Heart left ventricle (tissue), 16 donors: Measurements from ENCODE around the gene EFR3B. TPM values are rescaled to one million over a fixed set of nuclear protein-coding genes. Genes with fewer than 3 reads are reported as not detected.

ENCODE experiments used
- ATAC-seq, 4 donors: fragments of 200-7000 bp; cut with Tn5 transposase; one replicate each; pipeline ENCODE4 v1.9.1; 2020 to 2022; ENCODE audit warnings: moderate library complexity in 4 of 4, mild to moderate bottlenecking in 3 of 4, moderate number of reproducible peaks in 1 of 4
- DNase-seq, 5 donors: peaks; one replicate each; pipeline ENCODE4 v3.0.0-alpha.2; 2020
- H3K27ac ChIP-seq, 12 donors: fragments of 200-600 bp; sonication (generic) in 4 of 12; one replicate each; pipeline versions ENCODE4 v1.5.0 to v1.8.0; 2016 to 2022; ENCODE audit warnings: mild to moderate bottlenecking in 2 of 12
- H3K27me3 ChIP-seq, 9 donors: fragments of 200-600 bp; sonication (generic) in 2 of 9; one replicate each; pipeline versions ENCODE4 v1.5.1 to v1.8.0; 2016 to 2022; ENCODE audit warnings: mild to moderate bottlenecking in 3 of 9
- H3K36me3 ChIP-seq, 9 donors: fragments of 200-600 bp; sonication (generic) in 2 of 9; one replicate each; pipeline versions ENCODE4 v1.5.0 to v1.8.0; 2018 to 2022; ENCODE audit warnings: mild to moderate bottlenecking in 2 of 9
- H3K4me1 ChIP-seq, 12 donors: fragments of 200-600 bp; sonication (generic) in 4 of 12; one replicate each; pipeline versions ENCODE4 v1.5.0 to v1.8.0; 2016 to 2022; ENCODE audit warnings: mild to moderate bottlenecking in 3 of 12
- H3K4me3 ChIP-seq, 12 donors: fragments of 200-600 bp; sonication (generic) in 4 of 12; one replicate each; pipeline versions ENCODE4 v1.5.0 to v1.8.0; 2017 to 2022; ENCODE audit warnings: mild to moderate bottlenecking in 9 of 12, moderate library complexity in 4 of 12
- H3K9me3 ChIP-seq, 12 donors: fragments of 200-600 bp; sonication (generic) in 4 of 12; one replicate each; pipeline versions ENCODE4 v1.5.0 to v1.8.0; 2016 to 2022; ENCODE audit warnings: mild to moderate bottlenecking in 1 of 12
- POLR2A ChIP-seq, 2 donors: fragments of 450-650 bp; IDR thresholded peaks; one replicate each; pipeline ENCODE4 v1.6.1; 2017; ENCODE audit warnings: antibody characterized with exemption in 2 of 2, mild to moderate bottlenecking in 2 of 2, moderate library complexity in 2 of 2
- WGBS, 4 donors: extraction: QIAGEN DNeasy Blood & Tissue Kit in 2 of 4; methylation state at CpG; one replicate each; pipeline versions ENCODE4 v1.1.5 to v1.1.7; 2013 to 2018; 5-methylcytosine and 5-hydroxymethylcytosine counted together
- intact Hi-C, 10 donors: fragments of 100-400 bp; cut with DNase I; formaldehyde crosslinking; loops; one replicate each; pipeline versions ENCODE4 v1.11.1 to v1.14.2; 2022
- polyA plus RNA-seq, 2 donors: library from polyadenylated mRNA; stranded (reverse); fragments of 200-250 nt; gene quantifications; one replicate each; pipeline ENCODE4 v1.2.3, GENCODE V29; 2013
- total RNA-seq, 9 donors: library from RNA; depleted of rRNA in 2 of 9; stranded (reverse); fragments of >200 nt in 2 of 9; fragmentation: NEBNext Ultra II Directional in 3 of 9; extraction: Animal tissue kit (Norgen Biotek cat#: 25700) in 3 of 9; gene quantifications; one replicate each; pipeline versions ENCODE4 v1.1.0 to v1.2.4, GENCODE V29; 2016 to 2023
- TF ChIP-seq, protein P1 (sequence below), 12 donors: fragments of 200-600 bp; sonication (generic) in 4 of 12; IDR thresholded peaks; one replicate each; pipeline versions ENCODE4 v1.5.0 to v1.8.0; 2018 to 2022; ENCODE audit warnings: antibody characterized with exemption in 12 of 12, mild to moderate bottlenecking in 5 of 12
- donor health status: ischemic (EF 13 %, LVEDD 7.1; RV severe dilation, severe dysfunction).
- donor health status: healthy with polysubstance abuse.
- donor health status: DM: no; HTN: yes; CAD: no.
- donor health status: DM: no; HTN: no; CAD: no.
- donor health status: ischemic (EF 25% LVEDD 6.9; RV normal size, moderate dysfunction).
- donor health status: ischemic (EF 25% LVEDD 5.7; RV mildly dilated, moderate dysfunction).
- donor health status: healthy.
- donor health status: DM: yes; HTN: yes; CAD: no.
- donor health status: ischemic (EF 35%, LVEDD 5.7; RV mildly dilated, moderate dysfunction).
- donor health status: nonischemic (EF 11% LVEDD 7.7; RV severe dilation, severe dysfunction).
- donor health status: DM: yes; HTN: yes; CAD: no.
- donor health status: PGD.
- donor health status: ischemic (EF 29% LVEDD 5.4; RV normal size, mild dysfunction).
- donor health status: nonischemic (EF 23%, LVEDD 6.1; RV moderate dilation, normal function).

EFR3B gene
- total and polyA plus RNA-seq, 11 donors = 1.7 to 13.8 (median 5.5) TPM

DNA sequence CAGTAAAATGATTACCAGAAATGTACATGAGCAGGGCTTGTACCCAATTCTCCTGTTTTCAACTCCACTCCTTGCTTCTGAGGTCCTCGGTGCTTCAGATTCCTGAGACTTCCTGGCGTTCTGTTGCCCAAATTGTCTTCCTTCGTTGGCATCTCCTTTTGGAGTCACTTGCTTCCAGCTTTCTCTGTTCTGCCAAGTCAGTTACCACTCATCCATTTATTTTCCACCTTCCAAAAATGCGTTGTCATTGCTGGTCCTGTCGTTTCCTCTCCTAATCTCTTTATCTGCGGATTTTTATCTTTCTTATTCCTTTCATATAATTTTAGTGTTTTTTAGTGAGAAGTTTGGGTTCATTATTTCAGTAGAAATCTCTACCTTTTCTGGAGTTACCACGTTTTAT is 18.5 kb upstream of the EFR3B start:
- Histone ChIP-seq H3K4me1 (peaks cover 0 to 5% (median 0%) of the 10 kb centered on the region in 12 donors), H3K36me3 (no peaks in the 10 kb centered on the region), H3K27me3 (no peaks in the 10 kb centered on the region), H3K4me3 (no peak overlapping the region), H3K9me3 (no peaks in the 10 kb centered on the region), H3K27ac (no peak overlapping the region)
- no peak for TF ChIP-seq POLR2A (IDR thresholded peaks at IDR 0.05)
- TF ChIP-seq, protein P1, sequence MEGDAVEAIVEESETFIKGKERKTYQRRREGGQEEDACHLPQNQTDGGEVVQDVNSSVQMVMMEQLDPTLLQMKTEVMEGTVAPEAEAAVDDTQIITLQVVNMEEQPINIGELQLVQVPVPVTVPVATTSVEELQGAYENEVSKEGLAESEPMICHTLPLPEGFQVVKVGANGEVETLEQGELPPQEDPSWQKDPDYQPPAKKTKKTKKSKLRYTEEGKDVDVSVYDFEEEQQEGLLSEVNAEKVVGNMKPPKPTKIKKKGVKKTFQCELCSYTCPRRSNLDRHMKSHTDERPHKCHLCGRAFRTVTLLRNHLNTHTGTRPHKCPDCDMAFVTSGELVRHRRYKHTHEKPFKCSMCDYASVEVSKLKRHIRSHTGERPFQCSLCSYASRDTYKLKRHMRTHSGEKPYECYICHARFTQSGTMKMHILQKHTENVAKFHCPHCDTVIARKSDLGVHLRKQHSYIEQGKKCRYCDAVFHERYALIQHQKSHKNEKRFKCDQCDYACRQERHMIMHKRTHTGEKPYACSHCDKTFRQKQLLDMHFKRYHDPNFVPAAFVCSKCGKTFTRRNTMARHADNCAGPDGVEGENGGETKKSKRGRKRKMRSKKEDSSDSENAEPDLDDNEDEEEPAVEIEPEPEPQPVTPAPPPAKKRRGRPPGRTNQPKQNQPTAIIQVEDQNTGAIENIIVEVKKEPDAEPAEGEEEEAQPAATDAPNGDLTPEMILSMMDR (IDR thresholded peaks at IDR 0.05) = no peak
- WGBS, 4 donors = 68 to 76% (median 73%) methylated on average over 7 of the region's 7 CpGs
- ATAC-seq (no peak), DNase-seq (no peak)
- intact Hi-C loops = no loop called here

DNA sequence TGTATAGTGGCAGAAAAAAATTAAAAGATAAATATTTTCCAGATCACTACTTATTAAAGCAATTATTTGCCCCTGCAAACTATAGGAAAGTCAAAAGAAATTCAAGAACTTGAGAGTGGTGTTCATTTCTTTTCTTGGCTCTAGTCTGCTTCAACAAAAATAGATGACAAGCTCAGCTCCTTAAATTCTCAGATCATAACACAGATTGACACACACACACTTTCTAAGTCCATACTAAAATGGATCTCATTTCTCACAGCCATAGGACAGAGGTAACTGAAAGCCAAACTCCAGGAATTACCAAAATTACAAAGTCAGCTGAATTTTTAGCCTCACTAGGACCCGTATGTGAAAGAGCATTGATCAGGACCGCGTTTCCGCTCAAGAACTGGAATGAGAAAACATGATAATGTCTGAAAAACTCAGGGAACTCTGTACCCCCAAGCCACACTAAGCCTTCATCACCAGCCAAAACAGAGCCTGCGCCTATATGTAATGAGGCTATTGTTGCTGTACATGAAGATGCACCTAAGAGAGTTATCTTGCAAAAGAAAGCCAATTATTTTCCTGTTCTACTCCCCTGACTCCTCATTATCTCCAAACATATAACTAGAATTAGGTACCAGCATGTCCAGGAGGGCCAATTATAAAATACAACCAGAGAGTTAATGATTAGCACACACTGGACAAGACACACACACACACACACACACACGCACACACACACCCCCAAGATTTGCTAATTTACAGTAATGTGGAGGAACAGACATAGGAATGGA is 16.5 kb upstream of the EFR3B start:
- Histone ChIP-seq H3K27ac (no peak overlapping the region), H3K4me1 (peaks cover 0 to 5% (median 0%) of the 10 kb centered on the region in 12 donors), H3K4me3 (no peak overlapping the region), H3K36me3 (no peaks in the 10 kb centered on the region), H3K9me3 (no peaks in the 10 kb centered on the region), H3K27me3 (no peaks in the 10 kb centered on the region)
- intact Hi-C loops = no loop called here
- TF ChIP-seq, protein P1 (IDR thresholded peaks at IDR 0.05) = no peak
- TF ChIP-seq POLR2A (IDR thresholded peaks at IDR 0.05) = no peak
- WGBS, 4 donors = 86 to 91% (median 88%) methylated on average over 6 of the region's 6 CpGs
- no peak for ATAC-seq
- DNase-seq = no peak

DNA sequence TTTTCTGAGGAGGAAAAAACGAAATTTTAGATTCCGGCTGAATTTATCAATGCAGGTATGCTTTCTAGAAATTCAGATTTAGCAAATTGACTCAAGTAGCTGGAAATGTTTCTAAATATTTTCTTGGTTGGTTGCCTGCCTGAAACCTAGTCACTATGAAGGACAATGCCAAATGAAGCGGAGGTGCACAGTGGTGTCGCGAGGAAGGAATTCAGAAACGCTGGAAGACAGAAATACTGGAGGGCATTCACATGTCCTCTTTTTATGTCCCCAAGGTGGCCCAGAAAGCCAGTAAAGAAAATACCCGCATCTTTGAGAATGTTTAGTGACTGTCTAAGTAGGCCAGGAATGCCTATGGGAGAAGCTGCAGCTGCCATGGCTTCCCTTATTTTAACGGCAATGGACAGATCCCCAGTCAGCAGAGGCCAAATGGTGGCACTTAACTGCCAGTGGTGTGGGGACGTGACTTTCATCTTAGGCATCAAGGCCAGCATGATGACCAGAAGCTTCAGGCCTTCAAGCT is 15.8 kb upstream of the EFR3B start:
- intact Hi-C loops = no loop called here
- Histone ChIP-seq H3K4me3 (no peak overlapping the region), H3K36me3 (no peaks in the 10 kb centered on the region), H3K4me1 (peaks cover 0 to 8% (median 0%) of the 10 kb centered on the region in 12 donors), H3K27ac (no peak overlapping the region), H3K9me3 (no peaks in the 10 kb centered on the region), H3K27me3 (no peaks in the 10 kb centered on the region)
- no peak for TF ChIP-seq POLR2A (IDR thresholded peaks at IDR 0.05)
- TF ChIP-seq, protein P1 (IDR thresholded peaks at IDR 0.05) = no peak
- no peak for ATAC-seq
- WGBS, 4 donors = 89 to 97% (median 94%) methylated on average over 9 of the region's 9 CpGs
- no peak for DNase-seq

DNA sequence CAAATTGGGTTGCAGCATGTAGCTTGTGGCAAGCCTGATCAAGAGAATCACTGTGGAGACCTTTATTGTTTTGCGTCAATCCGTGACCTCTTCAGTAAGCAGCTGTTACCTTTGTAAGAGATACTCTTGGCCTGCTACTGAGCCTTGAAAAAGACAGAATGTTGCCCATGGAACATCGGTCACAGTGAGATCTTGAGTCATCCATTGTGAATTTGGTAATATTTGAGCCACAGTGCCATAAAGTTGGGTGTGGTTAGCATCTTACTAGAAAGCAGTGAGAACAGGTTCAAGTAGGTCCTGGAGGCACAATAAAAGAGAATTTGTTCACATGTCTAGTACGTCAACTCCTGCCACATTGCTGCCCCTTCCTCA is 12.7 kb upstream of the EFR3B start:
- intact Hi-C loops = no loop called here
- ATAC-seq (no peak), DNase-seq (no peak)
- no peak for TF ChIP-seq POLR2A (IDR thresholded peaks at IDR 0.05)
- TF ChIP-seq, protein P1 (IDR thresholded peaks at IDR 0.05) = no peak
- H3K4me1 ChIP-seq = peaks cover 0 to 3% (median 0%) of the 10 kb centered on the region in 12 donors
- H3K27ac ChIP-seq = no peak overlapping the region
- 73 to 83% (median 74%) methylated on average over 4 of the region's 4 CpGs for WGBS, 4 donors
- no peak overlapping the region for H3K4me3 ChIP-seq
- H3K9me3 ChIP-seq = no peaks in the 10 kb centered on the region
- no peaks in the 10 kb centered on the region for H3K27me3 ChIP-seq
- no peaks in the 10 kb centered on the region for H3K36me3 ChIP-seq
